ENCODE measurements around the gene CGB3.

The CGB3 gene

DNA sequence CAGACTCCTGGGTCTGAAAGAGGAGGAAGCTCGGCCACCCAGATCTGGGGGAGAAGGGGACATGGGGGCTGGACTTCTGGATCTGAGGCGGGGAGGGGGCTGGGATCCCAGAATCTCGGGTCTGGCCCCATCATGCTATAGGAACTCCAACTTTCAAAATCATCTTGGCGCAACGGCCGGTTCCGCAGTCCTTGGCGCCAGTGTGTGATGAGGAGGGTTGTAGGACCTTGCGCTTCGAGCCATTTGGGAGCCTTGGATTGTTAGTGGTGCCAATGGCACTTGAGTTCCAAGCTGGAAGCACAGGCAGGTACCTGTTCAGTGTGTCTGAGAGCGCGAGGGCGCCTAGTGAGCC lies 30.1 kb downstream of the CGB3 start:
- H3K9me3 ChIP-seq: no peaks in the 10 kb centered on the region

DNA sequence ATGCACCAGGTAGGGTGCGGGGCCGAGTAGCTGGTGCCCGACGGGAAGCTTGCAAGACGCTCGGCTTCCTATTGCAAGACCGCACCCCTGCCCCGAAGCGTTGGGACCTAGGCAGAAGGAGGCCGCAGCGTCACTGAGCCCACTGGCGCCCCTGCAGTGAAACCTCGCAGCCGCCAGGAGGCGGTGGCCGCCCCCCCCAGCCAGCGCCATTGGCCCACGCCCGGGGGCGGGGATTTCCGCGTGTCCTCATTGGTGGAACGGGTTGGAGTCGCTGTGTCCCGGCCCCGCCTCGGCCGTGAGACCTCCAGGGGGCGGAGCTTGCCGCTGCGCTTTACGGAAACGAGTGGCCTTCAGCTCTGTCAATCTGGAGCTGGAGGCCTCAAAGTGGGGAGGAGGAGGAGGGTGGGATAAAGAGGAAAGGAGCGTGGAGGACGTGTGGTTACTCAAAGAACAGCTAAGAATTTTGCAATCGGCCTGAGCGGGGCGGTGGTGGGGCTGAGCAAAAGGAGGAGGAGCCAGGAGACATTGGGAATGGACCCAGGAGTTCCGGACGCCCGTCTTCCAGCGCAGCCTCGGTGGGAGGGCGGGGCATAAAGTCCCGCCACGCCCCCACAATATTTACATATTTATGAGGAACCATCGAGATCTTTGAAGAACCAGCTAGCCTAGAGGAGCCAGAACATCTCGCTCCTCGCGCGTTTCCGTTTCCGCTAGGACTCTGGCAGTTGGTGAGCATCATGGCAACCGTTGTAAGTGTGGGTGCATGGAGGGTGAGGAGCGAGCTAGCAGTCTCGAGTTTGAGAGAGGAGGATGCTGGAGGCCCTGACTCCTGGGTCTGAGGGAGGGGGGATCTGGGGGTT lies 30.7 kb downstream of the CGB3 start, which contains the start of the genes GYS1 and RUVBL2:
TSS of gene GYS1 (minus strand) at position 135 of the 860 bp plus-strand sequence. CDS start 197 bp downstream, outside the sequence.
TSS of gene RUVBL2 (plus strand) at position 713 of the 860 bp plus-strand sequence. CDS start at position 738, 25 bp downstream.
- Histone ChIP-seq H4K20me1 (peaks cover 42% of the 10 kb centered on the region), H3K27ac (peak within 1 kb of the TSS; percentile 92)
- TF ChIP-seq Cebpa-rat (IDR thresholded peaks at IDR 0.05): peak; percentile 78

More for the DNA sequence above, 30.1 kb downstream of the CGB3 start:
- no peak for TF ChIP-seq Cebpa-rat (IDR thresholded peaks at IDR 0.05)
- peaks cover 55% of the 10 kb centered on the region for H3K4me1 ChIP-seq
- peaks cover 26% of the 10 kb centered on the region for H3K36me3 ChIP-seq
- H3K4me3 ChIP-seq: peak overlapping the region; percentile 94
- H3K27me3 ChIP-seq: no peaks in the 10 kb centered on the region
- H4K20me1 ChIP-seq: peaks cover 48% of the 10 kb centered on the region
- peak overlapping the region; percentile 93 for H3K9ac ChIP-seq
- H3K27ac ChIP-seq: peak overlapping the region; percentile 92
- peak overlapping the region; percentile 98 for H3K4me2 ChIP-seq

DNA sequence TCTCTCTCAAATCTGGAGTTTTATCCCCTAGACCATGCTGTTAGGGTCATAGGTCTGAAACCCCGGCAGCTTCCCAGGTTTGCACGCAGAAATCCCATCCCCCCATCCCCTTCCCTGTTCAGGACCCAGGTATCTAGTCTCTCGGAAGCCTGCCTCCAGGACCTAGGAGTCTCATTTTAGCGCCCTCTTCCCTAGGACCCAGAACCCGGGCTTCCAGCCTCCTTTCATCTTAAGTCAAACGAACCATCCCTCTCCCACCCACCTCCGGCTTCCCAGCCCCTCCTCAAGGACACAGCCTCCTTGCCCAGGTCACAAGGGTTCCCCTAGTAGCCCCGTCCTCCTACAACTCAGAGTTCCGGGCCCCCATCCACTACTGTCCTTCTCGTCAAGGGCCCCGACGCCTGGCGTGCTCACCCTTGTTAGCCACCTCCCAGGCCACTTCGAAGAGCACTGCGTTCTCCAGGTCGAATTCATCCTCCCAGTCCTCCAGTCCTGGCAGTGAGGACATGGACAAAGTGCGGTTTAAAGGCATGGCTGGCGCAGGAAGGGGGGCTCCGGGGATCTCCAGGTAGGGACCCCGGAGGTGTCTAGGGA lies 31.5 kb downstream of the CGB3 start:
- peaks cover 66% of the 10 kb centered on the region for H3K4me1 ChIP-seq
- H4K20me1 ChIP-seq: peaks cover 34% of the 10 kb centered on the region
- H3K27ac ChIP-seq: peak overlapping the region; percentile 86
- H3K4me3 ChIP-seq: peak overlapping the region; percentile 94
- TF ChIP-seq Cebpa-rat (IDR thresholded peaks at IDR 0.05): no peak
- H3K4me2 ChIP-seq: peak overlapping the region; percentile 99
- H3K9ac ChIP-seq: peak overlapping the region; percentile 93
- no peaks in the 10 kb centered on the region for H3K27me3 ChIP-seq
- peaks cover 31% of the 10 kb centered on the region for H3K36me3 ChIP-seq
- no peaks in the 10 kb centered on the region for H3K9me3 ChIP-seq

More for the DNA sequence above, 30.7 kb downstream of the CGB3 start, which contains the start of the genes GYS1 and RUVBL2:
- H3K4me3 ChIP-seq: peak within 1 kb of the TSS; percentile 94
- H3K4me1 ChIP-seq: peaks cover 61% of the 10 kb centered on the region
- no peaks in the 10 kb centered on the region for H3K9me3 ChIP-seq
- peak within 1 kb of the TSS; percentile 93 for H3K9ac ChIP-seq
- H3K36me3 ChIP-seq: peaks cover 26% of the 10 kb centered on the region
- H3K27me3 ChIP-seq: no peaks in the 10 kb centered on the region
- H3K4me2 ChIP-seq: peak within 1 kb of the TSS; percentile 99

DNA sequence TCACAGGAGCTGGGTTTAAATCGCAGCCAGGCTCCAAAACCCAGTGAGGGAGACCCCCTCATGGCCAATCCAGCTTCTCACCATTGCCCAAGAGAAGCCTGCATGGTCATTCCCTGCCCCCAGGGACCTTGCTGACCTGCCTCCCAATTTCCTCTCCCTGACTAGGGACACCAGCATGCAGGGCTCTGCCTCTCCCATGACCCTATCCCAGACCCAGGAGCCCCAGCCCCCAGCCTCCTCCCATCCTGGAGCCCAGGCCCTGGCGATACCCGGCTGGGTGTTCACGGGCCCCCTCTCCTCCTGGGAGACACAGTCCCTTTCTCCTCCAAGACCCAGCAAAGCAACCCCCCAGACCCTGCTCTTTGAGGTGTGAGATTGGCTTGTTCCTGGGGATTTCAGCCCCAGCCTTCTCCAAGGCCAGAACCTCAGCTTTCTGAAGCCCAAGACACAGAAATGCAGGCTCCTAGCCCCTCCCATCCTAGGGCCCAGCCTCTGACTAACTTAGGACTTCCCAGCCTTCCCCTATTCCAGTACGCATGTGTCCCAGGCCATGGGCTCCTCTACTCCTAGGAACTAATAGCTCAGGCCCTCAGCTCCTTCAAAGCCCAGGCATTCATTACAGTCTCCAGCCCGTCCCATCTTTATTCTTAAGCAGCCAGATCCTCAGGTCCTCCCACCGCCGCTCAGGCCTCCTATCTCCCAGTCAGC lies 32.1 kb downstream of the CGB3 start:
- H3K27ac ChIP-seq: peak overlapping the region; percentile 86
- H3K9me3 ChIP-seq: no peaks in the 10 kb centered on the region
- H3K9ac ChIP-seq: peak overlapping the region; percentile 93
- TF ChIP-seq Cebpa-rat (IDR thresholded peaks at IDR 0.05): no peak
- H3K27me3 ChIP-seq: no peaks in the 10 kb centered on the region
- H3K4me2 ChIP-seq: peak overlapping the region; percentile 99
- H3K36me3 ChIP-seq: peaks cover 34% of the 10 kb centered on the region
- H4K20me1 ChIP-seq: peaks cover 28% of the 10 kb centered on the region
- H3K4me3 ChIP-seq: peak overlapping the region; percentile 94
- peaks cover 66% of the 10 kb centered on the region for H3K4me1 ChIP-seq

DNA sequence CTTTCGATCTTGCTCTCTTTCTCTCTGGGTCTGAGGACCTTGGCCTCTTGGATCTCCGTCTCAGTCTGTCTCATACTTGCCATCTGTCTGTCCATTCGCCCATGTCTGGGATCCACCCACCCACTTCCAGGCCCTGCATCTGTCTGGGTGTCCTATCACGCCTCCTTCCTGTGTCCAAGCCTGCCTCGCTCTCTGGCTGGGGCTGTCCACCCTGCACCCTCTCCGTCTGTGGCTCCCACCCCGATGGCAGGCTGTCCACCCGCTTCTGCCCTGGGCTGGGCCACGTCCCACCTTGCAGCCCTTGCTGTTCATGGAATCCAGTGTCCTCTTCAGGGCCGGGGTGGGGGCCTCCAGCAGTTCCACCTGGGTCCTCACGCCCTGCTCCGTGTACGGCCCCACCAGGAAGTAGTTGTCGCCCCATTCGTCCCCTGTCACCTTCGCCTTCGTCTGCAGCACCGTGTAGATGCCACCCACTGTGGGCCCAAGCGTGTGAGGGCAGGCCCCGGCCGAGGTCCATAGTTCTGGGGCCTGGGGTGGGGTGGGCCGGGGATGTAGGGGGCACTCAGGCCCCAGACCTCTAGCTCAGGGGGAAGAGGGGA lies 33.0 kb downstream of the CGB3 start:
- TF ChIP-seq Cebpa-rat (IDR thresholded peaks at IDR 0.05): no peak
- H4K20me1 ChIP-seq: peaks cover 19% of the 10 kb centered on the region
- peak overlapping the region; percentile 86 for H3K27ac ChIP-seq
- peak overlapping the region; percentile 94; the same call in 1 of the 2 replicates for H3K4me3 ChIP-seq
- no peaks in the 10 kb centered on the region for H3K9me3 ChIP-seq
- peaks cover 63% of the 10 kb centered on the region for H3K4me1 ChIP-seq
- peaks cover 39% of the 10 kb centered on the region for H3K36me3 ChIP-seq
- peak overlapping the region; percentile 93 for H3K9ac ChIP-seq
- peak overlapping the region; percentile 99 for H3K4me2 ChIP-seq
- no peaks in the 10 kb centered on the region for H3K27me3 ChIP-seq

DNA sequence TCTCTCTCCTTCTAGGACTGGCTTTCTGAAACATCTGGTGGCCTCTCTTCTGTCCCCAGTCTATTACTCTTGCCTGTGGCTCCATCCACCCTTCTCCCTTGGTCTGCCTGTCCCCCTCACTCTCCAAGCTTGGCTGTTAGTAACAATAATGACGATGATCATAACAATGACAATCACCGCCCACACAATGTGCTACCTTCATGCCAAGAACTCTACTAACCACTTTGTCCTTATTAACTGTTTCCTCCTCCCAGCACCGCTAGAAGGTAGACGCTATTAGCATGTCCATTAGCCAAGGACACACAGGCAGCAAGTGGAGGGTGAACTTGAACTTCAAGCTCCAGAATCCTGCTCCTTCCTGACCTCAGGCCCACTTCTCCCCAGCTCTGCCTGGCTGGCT lies 33.7 kb downstream of the CGB3 start:
- peak overlapping the region; percentile 86 for H3K27ac ChIP-seq
- peak overlapping the region; percentile 99 for H3K4me2 ChIP-seq
- peaks cover 56% of the 10 kb centered on the region for H3K4me1 ChIP-seq
- peaks cover 12% of the 10 kb centered on the region for H4K20me1 ChIP-seq
- no peak for TF ChIP-seq Cebpa-rat (IDR thresholded peaks at IDR 0.05)
- no peaks in the 10 kb centered on the region for H3K9me3 ChIP-seq
- no peaks in the 10 kb centered on the region for H3K27me3 ChIP-seq
- H3K9ac ChIP-seq: peak overlapping the region; percentile 93
- 0 out of 2 replicates have a peak overlapping the region, but pooled peaks have one; percentile 27 for H3K4me3 ChIP-seq
- peaks cover 46% of the 10 kb centered on the region for H3K36me3 ChIP-seq

DNA sequence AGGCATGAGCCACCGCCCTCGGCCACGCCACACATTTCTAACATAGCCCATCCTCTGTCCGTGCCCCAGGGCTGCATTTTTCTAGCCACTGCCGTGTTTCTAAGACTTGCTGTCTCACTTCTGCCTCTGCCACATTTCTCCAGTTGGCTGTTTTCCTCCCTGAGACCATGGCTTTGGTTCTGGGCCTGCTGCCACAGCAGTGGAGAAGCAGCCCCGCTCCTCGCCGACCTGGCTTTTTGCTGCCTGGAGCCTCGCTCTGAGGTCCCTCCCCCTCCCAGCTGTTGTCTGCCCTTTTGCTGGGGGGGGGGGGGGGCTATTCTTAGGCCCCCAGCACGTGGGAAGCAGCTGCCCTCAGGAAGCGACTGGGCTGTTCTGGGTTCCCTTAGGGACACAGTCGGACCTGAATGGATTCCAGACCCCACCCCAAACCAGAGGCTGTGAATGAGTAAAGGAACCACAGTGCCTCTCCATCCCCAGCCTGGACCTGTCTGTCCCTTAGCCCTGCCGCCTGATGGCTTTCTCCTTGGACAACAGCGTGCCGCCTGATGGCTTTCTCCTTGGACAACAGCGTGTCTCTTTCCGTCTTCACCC lies 34.3 kb downstream of the CGB3 start:
- no peak for TF ChIP-seq Cebpa-rat (IDR thresholded peaks at IDR 0.05)
- Histone ChIP-seq H3K27ac (peak overlapping the region; percentile 86), H3K9ac (peak overlapping the region; percentile 93), H3K4me1 (peaks cover 50% of the 10 kb centered on the region), H4K20me1 (peaks cover 8% of the 10 kb centered on the region), H3K9me3 (no peaks in the 10 kb centered on the region), H3K36me3 (peaks cover 52% of the 10 kb centered on the region), H3K27me3 (no peaks in the 10 kb centered on the region), H3K4me2 (peak overlapping the region; percentile 99), H3K4me3 (peak overlapping the region; percentile 27; the same call in 1 of the 2 replicates)

DNA sequence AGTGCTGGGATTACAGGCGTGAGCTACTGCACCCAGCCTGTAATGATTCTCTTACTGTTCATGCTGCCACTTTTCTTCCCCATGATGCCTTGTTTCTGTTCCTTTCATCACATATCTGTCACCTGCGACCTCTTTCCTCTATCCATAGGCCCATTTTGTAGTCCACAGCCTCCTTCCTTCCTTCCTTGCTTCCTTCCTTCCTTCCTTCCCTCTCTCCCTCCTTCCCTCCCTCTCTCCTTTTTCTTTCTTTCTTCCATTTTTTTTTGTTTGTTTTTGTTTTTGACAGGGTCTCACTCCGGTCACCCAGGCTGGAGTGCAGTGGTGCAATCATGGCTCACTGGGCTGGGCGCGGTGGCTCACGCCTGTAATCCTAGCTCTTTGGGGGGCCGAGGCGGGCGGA lies 35.3 kb downstream of the CGB3 start:
- H3K9ac ChIP-seq: peak overlapping the region; percentile 93
- peaks cover 43% of the 10 kb centered on the region for H3K4me1 ChIP-seq
- no peaks in the 10 kb centered on the region for H3K27me3 ChIP-seq
- no peaks in the 10 kb centered on the region for H3K9me3 ChIP-seq
- H3K36me3 ChIP-seq: peaks cover 62% of the 10 kb centered on the region
- no peak overlapping the region for H3K4me3 ChIP-seq
- TF ChIP-seq Cebpa-rat (IDR thresholded peaks at IDR 0.05): no peak
- peaks cover 8% of the 10 kb centered on the region for H4K20me1 ChIP-seq
- peak overlapping the region; percentile 99 for H3K4me2 ChIP-seq
- H3K27ac ChIP-seq: peak overlapping the region; percentile 86

DNA sequence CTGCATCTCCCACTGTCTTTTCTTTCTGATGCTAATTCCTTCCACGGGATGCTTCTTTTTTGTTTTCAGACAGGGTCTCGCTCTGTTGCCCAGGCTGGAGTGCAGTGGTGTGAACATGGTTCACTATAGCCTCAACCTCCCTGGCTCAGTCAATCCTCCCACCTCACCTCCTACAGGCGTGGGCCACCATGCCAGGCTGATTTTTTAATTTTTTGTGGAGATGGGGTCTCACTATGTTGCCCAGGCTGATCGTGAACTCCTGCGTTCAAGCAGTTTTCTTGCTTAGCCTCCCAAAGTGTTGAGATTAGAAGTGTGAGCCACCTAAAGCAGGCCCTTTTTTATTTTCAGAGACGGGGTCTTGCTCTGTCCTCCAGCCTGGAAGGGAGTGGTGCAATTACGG lies 35.8 kb downstream of the CGB3 start:
- peaks cover 8% of the 10 kb centered on the region for H4K20me1 ChIP-seq
- no peak overlapping the region for H3K4me3 ChIP-seq
- H3K36me3 ChIP-seq: peaks cover 67% of the 10 kb centered on the region
- no peak overlapping the region for H3K4me2 ChIP-seq
- H3K9me3 ChIP-seq: no peaks in the 10 kb centered on the region
- H3K4me1 ChIP-seq: peaks cover 43% of the 10 kb centered on the region
- peak overlapping the region; percentile 93; the same call in 1 of the 2 replicates for H3K9ac ChIP-seq
- H3K27ac ChIP-seq: peak overlapping the region; percentile 86; the same call in 1 of the 2 replicates
- no peaks in the 10 kb centered on the region for H3K27me3 ChIP-seq
- TF ChIP-seq Cebpa-rat (IDR thresholded peaks at IDR 0.05): no peak

Measured in BLaER1 (cell line).